ENCODE data around the gene ZNF689. TPM values are rescaled to one million over a fixed set of nuclear protein-coding genes. Genes with fewer than 3 reads are reported as not detected.

The ZNF689 gene
- total RNA-seq, 1 donor: 6.9 TPM

- DNase-seq (ENCODE audit: low read depth): no peak
- peak overlapping the region; percentile 80 for H3K4me3 ChIP-seq (ENCODE audit: low read depth, low read length)
- TF ChIP-seq, protein P1, sequence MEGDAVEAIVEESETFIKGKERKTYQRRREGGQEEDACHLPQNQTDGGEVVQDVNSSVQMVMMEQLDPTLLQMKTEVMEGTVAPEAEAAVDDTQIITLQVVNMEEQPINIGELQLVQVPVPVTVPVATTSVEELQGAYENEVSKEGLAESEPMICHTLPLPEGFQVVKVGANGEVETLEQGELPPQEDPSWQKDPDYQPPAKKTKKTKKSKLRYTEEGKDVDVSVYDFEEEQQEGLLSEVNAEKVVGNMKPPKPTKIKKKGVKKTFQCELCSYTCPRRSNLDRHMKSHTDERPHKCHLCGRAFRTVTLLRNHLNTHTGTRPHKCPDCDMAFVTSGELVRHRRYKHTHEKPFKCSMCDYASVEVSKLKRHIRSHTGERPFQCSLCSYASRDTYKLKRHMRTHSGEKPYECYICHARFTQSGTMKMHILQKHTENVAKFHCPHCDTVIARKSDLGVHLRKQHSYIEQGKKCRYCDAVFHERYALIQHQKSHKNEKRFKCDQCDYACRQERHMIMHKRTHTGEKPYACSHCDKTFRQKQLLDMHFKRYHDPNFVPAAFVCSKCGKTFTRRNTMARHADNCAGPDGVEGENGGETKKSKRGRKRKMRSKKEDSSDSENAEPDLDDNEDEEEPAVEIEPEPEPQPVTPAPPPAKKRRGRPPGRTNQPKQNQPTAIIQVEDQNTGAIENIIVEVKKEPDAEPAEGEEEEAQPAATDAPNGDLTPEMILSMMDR (IDR thresholded peaks at IDR 0.05; ENCODE audit: insufficient read depth, low read depth, low read length): no peak
These were observed 52.6 kb downstream of the ZNF689 start for GRCh38 chr16:30557707-30557956.

DNA sequence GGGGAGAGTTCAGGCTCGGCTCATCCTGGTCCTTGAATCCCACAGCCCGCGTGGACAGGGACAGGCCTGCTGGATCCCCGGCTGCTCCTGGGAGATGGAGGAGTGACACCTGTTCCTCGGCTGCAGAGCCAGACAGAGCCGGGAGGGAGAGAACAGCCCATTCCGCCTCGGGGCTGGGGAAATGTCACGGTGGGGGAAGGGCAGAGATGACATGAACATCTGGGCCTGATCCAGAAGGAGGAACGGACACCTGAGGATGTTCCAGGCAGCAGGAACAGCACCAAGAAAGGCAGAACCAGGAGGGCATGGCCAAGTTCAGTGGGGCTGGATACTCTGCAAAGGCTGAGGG is 54.1 kb downstream of the ZNF689 start:
- no peak overlapping the region for H3K4me3 ChIP-seq (ENCODE audit: low read depth, low read length)
- no peak for DNase-seq (ENCODE audit: low read depth)
- TF ChIP-seq, protein P1 (IDR thresholded peaks at IDR 0.05; ENCODE audit: insufficient read depth, low read depth, low read length): no peak

DNA sequence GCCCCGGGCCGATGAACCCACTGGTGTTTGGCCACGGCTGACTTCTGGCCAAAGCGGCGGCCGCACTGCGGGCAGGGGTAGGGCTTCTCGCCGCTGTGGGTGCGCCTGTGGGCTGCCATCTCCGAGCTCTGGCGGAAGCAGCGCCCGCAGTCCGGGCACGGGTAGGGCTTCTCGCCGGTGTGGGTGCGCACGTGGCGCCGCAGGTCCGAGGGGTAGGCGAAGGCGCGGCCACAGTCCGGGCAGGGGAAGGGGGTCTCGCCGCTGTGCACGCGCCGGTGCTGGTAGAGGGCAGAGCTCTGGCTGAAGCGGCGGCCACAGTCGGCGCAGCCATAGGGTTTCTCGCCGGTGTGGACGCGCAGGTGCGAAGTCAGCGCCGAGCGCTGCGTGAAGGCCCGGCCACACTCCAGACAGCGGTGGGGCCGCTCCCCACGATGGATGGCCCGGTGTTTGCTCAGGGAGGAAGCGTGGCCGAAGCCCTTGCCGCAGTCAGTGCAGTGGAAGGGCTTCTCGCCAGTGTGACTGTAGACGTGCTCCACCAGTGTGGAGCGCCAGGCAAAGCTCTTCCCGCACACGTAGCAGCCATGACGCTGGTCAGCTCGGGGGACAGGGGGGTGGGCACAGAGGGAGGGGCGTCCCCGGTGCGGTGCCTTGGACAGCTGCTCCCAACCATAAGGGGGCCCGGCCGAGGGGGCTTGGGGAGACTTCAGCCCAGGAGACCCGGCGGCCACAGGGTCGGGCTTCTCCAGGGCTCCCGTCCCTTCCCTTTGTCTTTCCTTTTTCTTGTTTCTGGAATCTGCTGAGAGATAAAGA is 54.7 kb downstream of the ZNF689 start:
- DNase-seq (ENCODE audit: low read depth): no peak
- no peak overlapping the region for H3K4me3 ChIP-seq (ENCODE audit: low read depth, low read length)
- TF ChIP-seq, protein P1 (IDR thresholded peaks at IDR 0.05; ENCODE audit: insufficient read depth, low read depth, low read length): no peak

- TF ChIP-seq, protein P1 (IDR thresholded peaks at IDR 0.05; ENCODE audit: insufficient read depth, low read depth, low read length): no peak
- no peak for DNase-seq (ENCODE audit: low read depth)
- no peak overlapping the region for H3K4me3 ChIP-seq (ENCODE audit: low read depth, low read length)
These were observed 55.5 kb downstream of the ZNF689 start for GRCh38 chr16:30554557-30555314.

GRCh38 chr16:30553393-30553899 is 56.7 kb downstream of the ZNF689 start:
- DNase-seq (ENCODE audit: low read depth): no peak
- H3K4me3 ChIP-seq (ENCODE audit: low read depth, low read length): no peak overlapping the region
- TF ChIP-seq, protein P1 (IDR thresholded peaks at IDR 0.05; ENCODE audit: insufficient read depth, low read depth, low read length): no peak

DNA sequence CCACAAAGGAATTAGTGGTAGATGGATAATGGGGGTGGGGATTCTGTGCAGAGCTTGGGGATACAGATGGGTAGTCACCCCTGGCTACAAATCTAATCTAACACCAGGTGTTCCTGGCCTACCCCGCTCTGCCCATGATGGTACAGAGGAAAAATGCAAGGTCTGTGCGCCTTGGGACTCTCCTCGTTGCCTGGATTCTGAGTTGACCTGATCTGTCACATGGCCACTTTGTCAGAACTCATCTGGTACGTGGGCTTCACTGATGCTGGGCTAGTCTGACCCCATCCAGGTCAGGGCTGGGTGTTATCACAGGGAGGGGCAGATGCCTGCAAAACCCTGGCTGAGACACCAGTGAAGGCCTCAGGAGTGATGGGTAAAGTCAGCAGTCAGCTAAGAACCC is 57.2 kb downstream of the ZNF689 start:
- TF ChIP-seq, protein P1 (IDR thresholded peaks at IDR 0.05; ENCODE audit: insufficient read depth, low read depth, low read length): no peak
- no peak for DNase-seq (ENCODE audit: low read depth)
- no peak overlapping the region for H3K4me3 ChIP-seq (ENCODE audit: low read depth, low read length)

Small RNAs within 50 kb of the gene (small RNA-seq; reads per million reads assigned to genes)
- gene AC093249.1 (not detected), gene AC093249.4 (not detected)

Other genes starting within 250 kb of the ZNF689 start
- 37.1 and 37.7 TPM in 2 replicates for gene TBC1D10B, start 239.9 kb downstream of the ZNF689 start, total RNA-seq
- gene MYL11, start 235.6 kb downstream of the ZNF689 start, total RNA-seq: not detected in 2 replicates
- 0.43 TPM in 1 of 2 replicates, not detected in the other for gene SEPTIN1, start 227.8 kb downstream of the ZNF689 start, total RNA-seq
- 10.4 and 12.6 TPM in 2 replicates for gene ZNF48, start 215.0 kb downstream of the ZNF689 start, total RNA-seq
- 9.5 and 10.0 TPM in 2 replicates for gene ZNF771, start 202.8 kb downstream of the ZNF689 start, total RNA-seq
- 12.9 and 18.6 TPM in 2 replicates for gene DCTPP1, start 180.4 kb downstream of the ZNF689 start, total RNA-seq
- gene SEPHS2, start 164.5 kb downstream of the ZNF689 start, total RNA-seq: 7.8 and 9.3 TPM in 2 replicates
- not detected in 2 replicates for gene ITGAL, start 137.6 kb downstream of the ZNF689 start, total RNA-seq
- 19.0 and 22.0 TPM in 2 replicates for gene ZNF768, start 83.8 kb downstream of the ZNF689 start, total RNA-seq
- gene ZNF747, start 75.5 kb downstream of the ZNF689 start, total RNA-seq: 11.7 and 12.6 TPM in 2 replicates
- 4.3 and 6.1 TPM in 2 replicates for gene ZNF764, start 52.0 kb downstream of the ZNF689 start, total RNA-seq
- gene ZNF688, start 38.7 kb downstream of the ZNF689 start, total RNA-seq: 6.5 and 12.9 TPM in 2 replicates
- 9.7 and 13.0 TPM in 2 replicates for gene ZNF785, start 24.7 kb downstream of the ZNF689 start, total RNA-seq
- 5.2 and 5.6 TPM in 2 replicates for gene PRR14, start 40.6 kb upstream of the ZNF689 start, total RNA-seq
- gene FBRS, start 48.0 kb upstream of the ZNF689 start, total RNA-seq: 30.2 and 30.3 TPM in 2 replicates
- 15.1 and 16.8 TPM in 2 replicates for gene SRCAP, start 88.8 kb upstream of the ZNF689 start, total RNA-seq
- 22.2 and 26.3 TPM in 2 replicates for gene PHKG2, start 138.0 kb upstream of the ZNF689 start, total RNA-seq
- gene CFAP119, start 151.7 kb upstream of the ZNF689 start, total RNA-seq: 1.3 and 3.2 TPM in 2 replicates
- 68.9 and 88.9 TPM in 2 replicates for gene RNF40, start 151.9 kb upstream of the ZNF689 start, total RNA-seq
- gene ZNF629, start 176.8 kb upstream of the ZNF689 start, total RNA-seq: 19.4 and 21.6 TPM in 2 replicates

Measured in fibroblast of villous mesenchyme (primary cell).